Endothelial cell of umbilical vein (primary cell): ENCODE measurements around the gene TTC21B. TPM values are rescaled to one million over a fixed set of nuclear protein-coding genes. Genes with fewer than 3 reads are reported as not detected.

ENCODE experiments used
- BruUV-seq: library from RNA; stranded (reverse); fragments of 400-500 nt; replicated peaks from 2 replicates; lab custom pipeline; 2021; lab: Mats Ljungman, UMichigan
- CTCF ChIA-PET: fragments of 300-600, 350-600 bp; sonication (Branson Sonifier 250); formaldehyde crosslinking; loops from one replicate; lab custom pipeline; 2021; ENCODE audit warnings: antibody characterized with exemption, inconsistent platforms; lab: Charles Lee
- POLR2A ChIA-PET: fragments of 300-600, 350-600 bp; sonication (Branson Sonifier 250); formaldehyde crosslinking; loops from one replicate; lab custom pipeline; 2021; ENCODE audit warnings: antibody characterized with exemption, inconsistent platforms; lab: Charles Lee
- DNase-seq: peaks from one replicate; pipeline ENCODE4 v3.0.0-alpha.2; 2011; ENCODE audit warnings: low read depth, low spot score
- FAIRE-seq: peaks from 2 replicates; lab custom pipeline; 2011; peaks lifted over from hg19 to GRCh38; lab: Jason Lieb, UNC
- H2AFZ ChIP-seq: 2 replicates; pipeline ENCODE4 v1.6.0; 2012; ENCODE audit warnings: low read depth, low read length, control low read depth, inconsistent platforms
- H3K27ac ChIP-seq: 2 replicates; pipeline ENCODE4 v1.5.1; 2011; ENCODE audit warnings: low read depth, mild to moderate bottlenecking, control low read depth, low read length, moderate library complexity; ENCODE audit not compliant: insufficient read depth
- H3K27me3 ChIP-seq, 2 experiments: 2 replicates each; pipeline versions ENCODE4 v1.6.0 to v1.6.1; 2011; ENCODE audit warnings: low read length in 2 of 2, mixed read lengths in 1 of 2; ENCODE audit not compliant: control insufficient read depth in 2 of 2, insufficient read depth in 2 of 2
- H3K36me3 ChIP-seq, 2 experiments: 2 replicates in 1 of 2; 3 replicates in 1 of 2; pipeline ENCODE4 v1.5.1; 2011; ENCODE audit warnings: low read length in 2 of 2, mild to moderate bottlenecking in 1 of 2, moderate library complexity in 1 of 2; ENCODE audit not compliant: control insufficient read depth in 2 of 2, insufficient read depth in 2 of 2; ENCODE audit errors: extremely low read depth in 1 of 2
- H3K4me1 ChIP-seq: 3 replicates; pipeline ENCODE4 v1.5.1; 2011; ENCODE audit warnings: mild to moderate bottlenecking, low read length; ENCODE audit not compliant: control insufficient read depth, insufficient read depth; ENCODE audit errors: extremely low read depth
- H3K4me2 ChIP-seq: 2 replicates; pipeline ENCODE4 v1.6.1; 2011; ENCODE audit warnings: low read length, control low read depth, mixed read lengths; ENCODE audit not compliant: insufficient read depth
- H3K4me3 ChIP-seq, 3 experiments: fragments of 200-600 bp in 1 of 3; sonication (generic), shearing (Covaris generic) in 1 of 3; replicated peaks in 1 of 3; 2 replicates each; pipeline ENCODE4 v1.5.1; 2011 to 2016; ENCODE audit warnings: control low read depth in 3 of 3, low read length in 3 of 3, mild to moderate bottlenecking in 2 of 3, inconsistent platforms in 1 of 3, low read depth in 1 of 3, moderate library complexity in 1 of 3; ENCODE audit not compliant: insufficient read depth in 1 of 3
- H3K79me2 ChIP-seq: 2 replicates; pipeline ENCODE4 v1.6.0; 2012; ENCODE audit warnings: low read length, inconsistent platforms; ENCODE audit not compliant: control insufficient read depth, insufficient read depth
- H3K9ac ChIP-seq: replicated peaks from 2 replicates; pipeline ENCODE3; 2011; ENCODE audit warnings: low read length, control low read depth; ENCODE audit not compliant: insufficient read depth; ENCODE audit errors: extremely low read depth
- H3K9me1 ChIP-seq: replicated peaks from 3 replicates; pipeline ENCODE4 v1.6.0; 2011; ENCODE audit warnings: mild to moderate bottlenecking, low read length; ENCODE audit not compliant: control insufficient read depth, insufficient read depth; ENCODE audit errors: extremely low read depth
- H3K9me3 ChIP-seq: replicated peaks from 2 replicates; pipeline ENCODE4 v1.5.1; 2012; ENCODE audit warnings: low read length, inconsistent platforms; ENCODE audit not compliant: control insufficient read depth, insufficient read depth
- H4K20me1 ChIP-seq: replicated peaks from 2 replicates; pipeline ENCODE3; 2011; ENCODE audit warnings: mild to moderate bottlenecking, low read length; ENCODE audit not compliant: control insufficient read depth, insufficient read depth; ENCODE audit errors: extremely low read depth
- EZH2 ChIP-seq: IDR thresholded peaks from 2 replicates; pipeline ENCODE4 v1.6.1; 2012; ENCODE audit warnings: borderline replicate concordance, low read depth, mild to moderate bottlenecking, moderate library complexity, low read length, inconsistent platforms; ENCODE audit not compliant: severe bottlenecking
- FOS ChIP-seq: IDR thresholded peaks from 2 replicates; pipeline ENCODE4 v1.6.1; 2011; ENCODE audit warnings: mild to moderate bottlenecking, low read length, moderate library complexity, borderline replicate concordance; ENCODE audit not compliant: insufficient read depth
- GATA2 ChIP-seq: IDR thresholded peaks from 2 replicates; pipeline ENCODE4 v1.7.0; 2011; ENCODE audit warnings: low read depth, mild to moderate bottlenecking, moderate library complexity, mixed read lengths, low read length; ENCODE audit not compliant: insufficient read length, insufficient read depth
- JUN ChIP-seq: IDR thresholded peaks from 2 replicates; pipeline ENCODE4 v1.6.1; 2011; ENCODE audit warnings: borderline replicate concordance, low read depth; ENCODE audit not compliant: insufficient read length, insufficient read depth
- MYC ChIP-seq: IDR thresholded peaks from one replicate; pipeline ENCODE4 v1.6.1; 2011; ENCODE audit warnings: mild to moderate bottlenecking, low read depth, low read length
- POLR2A ChIP-seq: IDR thresholded peaks from 2 replicates; pipeline ENCODE4 v1.6.1; 2012; ENCODE audit warnings: low read depth, mild to moderate bottlenecking, control low read depth, low read length
- POLR2AphosphoS5 ChIP-seq: IDR thresholded peaks from 2 replicates; pipeline ENCODE4 v1.6.1; 2012; ENCODE audit warnings: low read depth, mild to moderate bottlenecking, control low read depth, low read length, moderate library complexity; ENCODE audit not compliant: insufficient read depth
- dilution Hi-C: fragments of 300-500 bp; cut with MboI; formaldehyde crosslinking; loops from one replicate; pipeline ENCODE4 v1.15.0; 2019; ENCODE audit warnings: low sequenced_read_pairs; ENCODE audit not compliant: extremely low pct_ligation_motif_present
- intact Hi-C: fragments of 100-400 bp; cut with micrococcal nuclease; formaldehyde crosslinking; loops from one replicate; pipeline ENCODE4 v1.10.0; 2022
- polyA plus RNA-seq, 4 experiments: library from polyadenylated mRNA; depleted of rRNA in 3 of 4; stranded (reverse) in 3 of 4; unstranded in 1 of 4; fragments of >200 nt; gene quantifications; 2 replicates each; pipeline versions ENCODE4 v1.2.1 to v1.2.3, GENCODE V29; 2011 to 2012; ENCODE audit warnings: missing spikeins in 1 of 4
- total RNA-seq: library from RNA; stranded (reverse); gene quantifications from 2 replicates; pipeline ENCODE4 v1.2.3, GENCODE V29; 2021
- TF ChIP-seq, protein P1 (sequence below), 2 donors: IDR thresholded peaks; 1 replicate in 1 of 2; 2 replicates in 1 of 2; pipeline ENCODE4 v1.5.1; 2011; ENCODE audit warnings: low read length in 2 of 2, mild to moderate bottlenecking in 2 of 2, moderate library complexity in 2 of 2, control low read depth in 1 of 2, inconsistent platforms in 1 of 2, low read depth in 1 of 2; ENCODE audit not compliant: insufficient read depth in 1 of 2; ENCODE audit errors: extremely low read depth in 1 of 2
- TF ChIP-seq, protein P2 (sequence below): IDR thresholded peaks from 2 replicates; pipeline ENCODE4 v1.6.1; 2011; ENCODE audit not compliant: insufficient read depth, insufficient read length

The TTC21B gene
- total and polyA plus RNA-seq, 2 donors (not counting 3 experiments of a cell fraction or from before 2014, with no cell fraction given) = 8.0 to 21.9 TPM

DNA sequence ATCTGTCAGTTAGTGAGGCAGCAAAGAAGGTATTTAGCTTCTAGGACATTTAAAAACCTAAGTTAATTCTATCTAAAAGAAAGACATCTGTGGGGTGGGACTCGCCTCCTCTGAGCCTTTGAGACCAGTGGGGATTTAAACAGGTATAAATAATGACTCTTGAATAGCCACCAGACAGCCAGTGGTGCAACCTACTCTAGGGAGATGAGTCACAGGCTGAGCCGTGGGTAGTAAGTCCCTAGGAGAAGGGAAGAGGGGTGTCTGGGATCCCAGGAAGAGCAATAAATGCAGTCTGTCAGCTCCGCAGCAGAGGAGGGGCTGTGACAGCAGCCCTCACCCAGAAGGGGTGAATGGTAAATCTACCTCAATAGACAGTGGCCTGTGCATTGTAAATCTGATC, 116.5 kb downstream of the TTC21B start:
- POLR2A ChIA-PET = no interaction called here
- Histone ChIP-seq H3K9me1 (no peaks in the 10 kb centered on the region), H3K27me3 (no peaks in the 10 kb centered on the region), H3K4me1 (no peaks in the 10 kb centered on the region), H3K36me3 (no peaks in the 10 kb centered on the region), H4K20me1 (no peaks in the 10 kb centered on the region), H3K27ac (no peak overlapping the region), H3K9me3 (no peaks in the 10 kb centered on the region), H3K9ac (no peak overlapping the region), H3K79me2 (no peaks in the 10 kb centered on the region), H2AFZ (no peak overlapping the region), H3K4me3 (no peak overlapping the region), H3K4me2 (no peak overlapping the region)
- dilution Hi-C loops = no loop called here
- no peak for FAIRE-seq
- BruUV-seq = no TSS peak
- intact Hi-C loops = no loop called here
- CTCF ChIA-PET = interaction anchor here (1.2 kb wide), 1 partner anchor 16 kb away, joined by 3 read pairs; no protein-coding TSS in a partner anchor
- DNase-seq = no peak
- TF ChIP-seq, protein P1, sequence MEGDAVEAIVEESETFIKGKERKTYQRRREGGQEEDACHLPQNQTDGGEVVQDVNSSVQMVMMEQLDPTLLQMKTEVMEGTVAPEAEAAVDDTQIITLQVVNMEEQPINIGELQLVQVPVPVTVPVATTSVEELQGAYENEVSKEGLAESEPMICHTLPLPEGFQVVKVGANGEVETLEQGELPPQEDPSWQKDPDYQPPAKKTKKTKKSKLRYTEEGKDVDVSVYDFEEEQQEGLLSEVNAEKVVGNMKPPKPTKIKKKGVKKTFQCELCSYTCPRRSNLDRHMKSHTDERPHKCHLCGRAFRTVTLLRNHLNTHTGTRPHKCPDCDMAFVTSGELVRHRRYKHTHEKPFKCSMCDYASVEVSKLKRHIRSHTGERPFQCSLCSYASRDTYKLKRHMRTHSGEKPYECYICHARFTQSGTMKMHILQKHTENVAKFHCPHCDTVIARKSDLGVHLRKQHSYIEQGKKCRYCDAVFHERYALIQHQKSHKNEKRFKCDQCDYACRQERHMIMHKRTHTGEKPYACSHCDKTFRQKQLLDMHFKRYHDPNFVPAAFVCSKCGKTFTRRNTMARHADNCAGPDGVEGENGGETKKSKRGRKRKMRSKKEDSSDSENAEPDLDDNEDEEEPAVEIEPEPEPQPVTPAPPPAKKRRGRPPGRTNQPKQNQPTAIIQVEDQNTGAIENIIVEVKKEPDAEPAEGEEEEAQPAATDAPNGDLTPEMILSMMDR (IDR thresholded peaks at IDR 0.05; ENCODE audit: extremely low read depth in 1 of 2, insufficient read depth in 1 of 2, low read depth in 1 of 2, low read length in 2 of 2) = no peak
- TF ChIP-seq EZH2 (no peak), POLR2AphosphoS5 (no peak), POLR2A (no peak), MYC (no peak), JUN (no peak), FOS (no peak), GATA2 (no peak)
- TF ChIP-seq, protein P2, sequence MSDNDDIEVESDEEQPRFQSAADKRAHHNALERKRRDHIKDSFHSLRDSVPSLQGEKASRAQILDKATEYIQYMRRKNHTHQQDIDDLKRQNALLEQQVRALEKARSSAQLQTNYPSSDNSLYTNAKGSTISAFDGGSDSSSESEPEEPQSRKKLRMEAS = no peak
